HG03460 (cell line): ENCODE results near the gene ISG20L2.
A peak's percentile ranks its signal among the peaks of the same experiment; 100 is the strongest.
"Not testable (repeated sequence)": the region's sequence is repeated elsewhere in the genome, so short reads cannot be mapped to it uniquely, and the experiment has no call there.

Experiments used
- ATAC-seq: cut with Tn5 transposase; IDR thresholded peaks from one replicate; pipeline ENCODE4 v1.9.1; 2021; ENCODE audit not compliant: unreplicated experiment

The ISG20L2 gene, protein sequence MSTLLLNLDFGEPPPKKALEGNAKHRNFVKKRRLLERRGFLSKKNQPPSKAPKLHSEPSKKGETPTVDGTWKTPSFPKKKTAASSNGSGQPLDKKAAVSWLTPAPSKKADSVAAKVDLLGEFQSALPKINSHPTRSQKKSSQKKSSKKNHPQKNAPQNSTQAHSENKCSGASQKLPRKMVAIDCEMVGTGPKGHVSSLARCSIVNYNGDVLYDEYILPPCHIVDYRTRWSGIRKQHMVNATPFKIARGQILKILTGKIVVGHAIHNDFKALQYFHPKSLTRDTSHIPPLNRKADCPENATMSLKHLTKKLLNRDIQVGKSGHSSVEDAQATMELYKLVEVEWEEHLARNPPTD

GRCh38 chr1:156728599-156729462, at the start of gene ISG20L2:
TSS of gene ISG20L2 (minus strand) at chr1:156728766. CDS start at chr1:156727652, 1,114 bp downstream.
- peak; percentile 84 for ATAC-seq

GRCh38 chr1:156777573-156777972, 49.0 kb upstream of the ISG20L2 start:
- no peak for ATAC-seq

DNA sequence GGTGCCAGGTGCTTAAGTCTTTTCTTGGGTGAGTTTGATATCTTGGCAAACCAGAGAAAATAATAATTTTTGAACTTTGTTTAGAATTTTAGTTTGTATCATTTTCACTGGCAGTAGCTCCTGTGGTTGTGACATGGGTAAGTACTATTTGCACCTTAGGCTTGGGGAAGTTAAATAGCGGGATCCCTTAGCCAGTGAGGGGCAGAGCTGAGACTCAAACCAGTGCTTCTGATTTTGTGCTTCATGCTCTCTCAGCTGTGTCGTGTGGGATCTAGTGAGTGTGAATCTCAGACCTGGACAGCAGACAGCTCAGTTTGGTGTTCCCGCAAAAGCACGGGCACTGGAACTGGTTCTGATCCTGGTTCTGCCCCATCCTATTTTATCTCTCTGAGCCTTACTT, 48.4 kb upstream of the ISG20L2 start:
- ATAC-seq, result no peak

- no peak for ATAC-seq
Observed at GRCh38 chr1:156775799-156776198, 47.2 kb upstream of the ISG20L2 start.

DNA sequence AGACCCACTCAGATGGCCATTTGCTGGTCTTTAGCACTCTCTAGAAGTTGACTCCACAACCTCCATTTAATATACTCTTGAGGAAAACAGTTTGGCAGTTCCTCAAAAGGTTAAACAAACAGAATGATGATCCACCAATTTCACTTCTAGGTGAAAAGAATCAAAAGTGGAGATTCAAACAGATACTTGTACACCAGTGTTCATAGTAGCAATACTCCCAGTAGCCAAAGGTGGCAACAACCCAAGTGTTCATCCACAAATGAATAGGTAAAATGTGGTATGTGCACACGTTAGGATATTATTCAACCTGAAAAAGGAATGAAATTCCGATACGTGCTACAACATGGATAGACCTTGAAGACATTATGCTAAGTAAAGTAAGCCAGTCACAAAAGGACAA, 45.0 kb upstream of the ISG20L2 start:
- ATAC-seq, result no peak

DNA sequence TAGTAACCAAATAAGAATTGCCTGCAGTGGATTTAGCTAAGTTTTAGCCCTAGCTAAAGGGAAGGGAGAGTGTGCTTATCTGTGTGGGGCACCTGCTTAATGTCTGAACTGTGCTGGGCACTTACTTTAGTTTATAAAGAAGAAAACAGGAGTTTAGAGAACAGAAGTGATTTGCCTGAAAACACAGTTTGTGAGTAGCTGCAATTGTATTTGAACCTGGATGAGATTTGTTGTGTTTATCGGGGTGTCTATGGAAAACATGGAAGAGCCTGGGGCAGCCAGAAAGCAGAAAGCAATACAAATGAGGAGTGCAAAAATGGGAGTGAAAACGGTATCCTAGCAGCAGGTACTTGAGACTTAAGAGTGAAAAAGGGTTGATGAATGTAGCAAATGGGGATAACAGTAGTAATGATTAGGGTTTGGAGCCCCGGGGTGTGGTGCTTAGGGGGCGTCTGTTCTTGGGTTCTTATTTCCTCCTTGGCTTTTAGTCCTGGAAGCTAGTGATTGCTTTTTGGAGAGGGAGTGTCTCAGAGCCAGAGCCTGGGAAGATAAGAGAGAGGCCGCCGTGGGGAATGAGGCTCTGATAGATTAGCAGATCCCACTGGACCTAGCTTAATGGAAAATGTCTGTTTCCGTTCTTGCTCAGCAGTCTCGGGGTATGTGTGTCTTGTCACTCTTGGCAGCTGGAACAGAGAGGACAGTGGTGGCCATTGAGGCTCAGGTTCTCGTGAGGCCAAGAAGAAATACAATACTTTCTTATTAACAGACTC, 44.3 kb upstream of the ISG20L2 start:
- no peak for ATAC-seq

DNA sequence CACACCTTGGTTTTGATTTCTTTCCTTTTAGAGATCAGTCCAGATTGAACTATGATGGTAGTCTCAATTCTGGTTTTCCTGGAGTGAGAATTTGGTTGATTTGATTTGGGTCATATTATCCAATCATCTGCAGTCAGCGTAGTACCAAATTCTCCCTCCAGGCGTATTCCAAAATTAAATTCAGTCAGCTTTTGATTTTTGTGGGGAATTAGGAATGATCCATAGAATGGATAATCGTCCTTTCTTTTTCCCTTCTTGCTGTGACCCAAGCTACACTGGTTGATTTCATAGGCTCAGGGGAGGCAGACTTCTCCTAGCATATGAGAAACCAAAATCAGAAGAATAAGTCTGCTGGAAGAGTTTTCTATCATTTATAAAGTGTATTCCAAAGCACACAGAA, 43.7 kb upstream of the ISG20L2 start:
- ATAC-seq, result no peak

DNA sequence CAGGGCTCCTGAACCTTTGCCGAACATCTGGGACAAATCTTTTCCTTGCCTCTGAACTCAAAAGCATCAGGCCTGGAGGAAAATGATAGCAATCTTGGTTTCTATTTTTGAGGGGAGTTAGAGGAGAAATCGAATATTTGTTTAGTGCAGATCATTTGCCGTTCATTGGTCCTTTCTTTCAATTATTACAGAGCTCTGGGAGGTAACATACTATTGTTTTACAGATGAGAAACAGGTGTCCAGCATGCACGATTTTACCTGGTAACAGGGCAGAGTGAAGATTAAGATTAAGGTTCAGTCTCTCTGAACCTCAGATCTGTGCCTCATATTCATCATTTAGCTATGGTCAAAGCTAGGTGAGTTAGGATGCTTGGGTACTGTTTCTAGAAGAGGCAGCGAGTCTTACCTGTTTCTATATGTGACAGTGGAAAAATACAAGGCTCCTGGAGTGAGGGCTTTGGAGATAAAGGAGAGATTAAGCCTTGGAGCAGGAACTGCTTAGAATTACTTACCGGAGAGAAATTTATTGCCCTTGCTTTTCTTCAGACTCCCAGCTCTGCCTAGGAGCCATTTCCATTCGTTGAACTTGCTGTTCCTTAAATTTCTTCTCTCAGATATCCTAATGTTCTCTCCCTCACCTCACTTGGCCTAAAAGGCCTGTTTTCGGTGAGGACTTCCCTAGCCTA, 40.2 kb upstream of the ISG20L2 start:
- ATAC-seq, result no peak

- ATAC-seq, result peak; percentile 8
Observed at GRCh38 chr1:156767879-156768604, 39.5 kb upstream of the ISG20L2 start.

DNA sequence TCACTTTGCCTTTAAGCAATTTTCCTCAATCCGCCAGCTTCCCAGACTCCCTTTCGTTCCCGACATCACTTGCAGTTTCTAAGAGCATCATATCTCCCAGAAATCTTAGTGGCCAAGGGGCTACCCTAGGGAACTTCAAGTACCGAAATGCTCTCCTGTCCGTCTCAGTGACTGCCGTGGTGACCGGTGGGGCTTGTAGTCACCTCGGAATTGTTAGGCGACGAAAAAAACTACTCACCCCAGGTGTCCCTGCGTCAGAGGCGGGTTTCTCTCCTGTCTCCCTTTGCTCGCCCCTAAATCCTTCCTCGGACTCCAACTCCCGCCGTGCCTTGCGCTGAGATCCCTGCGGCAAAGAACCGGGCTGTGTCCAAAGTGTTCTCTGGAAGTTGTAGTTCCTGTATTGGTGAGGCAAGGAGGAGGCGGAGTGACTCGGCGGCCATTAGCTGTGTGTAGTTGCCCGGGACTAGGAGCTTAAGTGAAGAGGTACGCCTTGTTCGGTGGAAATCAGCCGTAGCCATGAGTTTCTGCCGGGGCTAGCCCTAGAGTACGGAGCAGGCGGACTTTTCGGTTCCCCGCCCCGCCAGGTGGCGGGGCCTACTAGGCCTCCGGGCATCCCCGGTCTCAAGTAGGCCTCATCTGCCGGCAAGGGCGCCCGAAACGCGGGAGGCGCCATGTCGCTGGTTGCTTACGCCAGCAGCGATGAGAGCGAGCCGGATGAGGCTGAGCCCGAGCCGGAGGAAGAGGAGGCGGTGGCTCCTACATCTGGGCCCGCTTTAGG, 38.7 kb upstream of the ISG20L2 start, which contains the start of gene PRCC:
Gene PRCC, plus strand, starts transcription at position 435 of the 778 bp plus-strand sequence. Its CDS starts 237 bp downstream, at position 672.
- ATAC-seq, result peak; percentile 94

DNA sequence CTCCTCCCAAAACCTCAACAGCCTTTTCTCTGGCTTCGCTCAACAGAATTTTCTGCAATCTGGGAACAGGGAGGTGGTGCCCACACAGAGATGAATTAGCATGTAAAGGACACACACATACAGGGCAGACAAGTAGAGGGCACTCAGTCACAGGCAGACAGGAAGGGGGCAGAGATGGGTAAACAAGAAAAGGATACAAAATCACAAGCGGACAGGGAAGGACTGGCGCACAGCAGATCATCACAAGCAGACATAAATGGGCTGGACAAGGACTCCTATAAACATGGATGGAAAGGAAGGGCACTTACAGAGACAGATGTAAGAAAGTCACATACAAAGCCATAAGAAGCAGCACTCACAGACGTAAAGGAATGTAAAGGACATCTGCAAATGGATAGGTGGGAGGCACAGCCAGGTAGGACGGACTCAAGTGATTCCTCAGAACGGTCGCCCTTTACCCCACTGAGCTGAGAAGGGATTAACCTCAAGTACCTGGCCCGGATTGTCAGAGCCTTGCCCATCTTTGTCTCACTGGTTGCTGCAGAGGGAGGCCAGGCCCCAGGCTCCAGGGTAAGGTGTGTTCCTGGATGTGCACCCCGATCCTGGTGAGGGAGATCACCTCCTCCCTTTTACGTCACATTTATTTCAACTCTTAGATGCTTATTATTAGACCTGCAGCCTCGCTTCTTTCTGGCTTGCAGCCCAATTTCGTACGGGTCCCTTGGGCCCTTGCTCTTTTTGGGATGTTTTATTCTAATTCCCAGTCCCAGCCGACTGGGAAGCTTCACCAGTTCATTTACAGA, 37.9 kb upstream of the ISG20L2 start:
- ATAC-seq, result no peak

DNA sequence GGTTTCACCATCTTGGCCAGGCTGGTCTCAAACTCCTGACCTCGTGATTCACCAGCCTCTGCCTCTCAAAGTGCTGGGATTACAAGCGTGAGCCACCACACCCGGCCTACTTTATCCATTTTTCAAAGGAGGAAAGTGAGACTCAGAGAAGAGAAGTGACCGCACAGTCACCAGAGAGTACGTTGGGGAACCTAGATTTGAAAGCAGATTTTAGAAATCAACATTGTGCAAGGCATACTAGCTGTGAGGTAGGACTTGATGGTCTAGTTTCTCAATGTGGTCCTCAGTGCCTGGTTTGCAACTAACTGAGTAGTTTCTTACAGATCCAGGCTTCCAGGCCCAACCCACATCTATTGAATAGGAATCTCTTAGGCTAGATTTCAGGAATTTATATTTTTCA, 37.1 kb upstream of the ISG20L2 start:
- no peak for ATAC-seq

DNA sequence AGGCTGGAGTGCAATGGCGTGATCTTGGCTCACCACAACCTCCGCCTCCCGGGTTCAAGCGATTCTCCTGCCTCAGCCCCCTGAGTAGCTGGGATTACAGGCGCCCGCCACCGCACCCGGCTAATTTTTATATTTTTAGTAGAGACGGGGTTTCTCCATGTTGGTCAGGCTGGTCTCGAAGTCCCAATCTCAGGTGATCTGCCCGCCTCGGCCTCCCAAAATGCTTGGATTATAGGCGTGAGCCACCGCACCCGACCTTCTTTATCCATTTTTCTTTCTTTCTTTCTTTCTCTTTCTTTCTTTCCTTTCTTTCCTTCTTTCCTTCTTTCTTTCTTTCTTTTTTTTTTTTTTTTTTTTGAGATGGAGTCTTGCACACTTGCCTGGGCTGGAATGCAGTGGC, 36.6 kb upstream of the ISG20L2 start:
- not testable (repeated sequence) for ATAC-seq

DNA sequence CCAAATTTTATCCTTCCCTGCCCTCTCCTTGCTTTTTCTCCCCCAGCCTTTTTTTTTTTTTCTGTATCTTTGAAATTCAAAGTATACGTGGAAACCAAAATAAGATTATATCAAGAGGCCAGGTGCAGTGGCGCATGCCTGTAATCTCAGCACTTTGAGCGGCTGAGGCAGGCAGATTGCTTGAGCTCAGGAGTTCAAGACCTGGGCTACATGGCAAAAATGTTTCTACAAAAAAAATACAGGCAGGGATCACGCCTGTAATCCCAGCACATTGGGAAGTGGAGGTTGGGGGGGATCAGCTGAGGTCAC, 32.2 kb upstream of the ISG20L2 start:
- no peak for ATAC-seq

DNA sequence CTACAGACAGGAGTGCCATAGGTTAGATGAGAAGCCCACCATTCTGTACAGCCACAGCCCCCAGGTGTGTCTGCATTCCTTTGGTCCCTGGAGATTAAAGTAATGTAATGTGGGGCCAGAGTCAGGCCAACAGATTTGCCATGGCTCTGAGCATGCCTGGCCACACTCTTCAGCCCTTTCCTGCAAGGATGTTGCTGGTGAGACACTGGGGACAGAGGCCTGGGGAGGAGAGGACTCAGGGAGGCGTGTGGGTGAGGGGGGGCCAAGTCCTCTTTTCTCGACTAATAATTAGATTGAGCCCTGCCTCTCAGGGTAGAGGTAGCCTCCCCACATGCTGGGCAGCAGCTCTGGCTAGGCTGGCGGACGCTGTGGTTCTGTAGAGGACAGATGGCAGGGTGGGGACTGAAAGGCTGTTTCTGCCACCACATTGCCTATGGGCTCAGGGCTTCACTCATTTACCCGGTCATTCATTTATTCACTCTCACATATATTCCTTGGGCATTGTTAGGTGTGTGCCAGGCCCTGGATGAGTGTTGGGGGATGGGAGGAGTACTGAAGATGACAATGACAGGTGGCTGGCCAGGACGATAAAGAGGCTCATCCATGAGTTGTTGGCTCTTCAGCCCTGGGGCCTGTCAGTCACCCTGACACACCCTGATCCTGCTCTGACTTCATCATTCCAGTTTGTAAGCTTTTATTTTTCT, 31.7 kb upstream of the ISG20L2 start:
- no peak for ATAC-seq

DNA sequence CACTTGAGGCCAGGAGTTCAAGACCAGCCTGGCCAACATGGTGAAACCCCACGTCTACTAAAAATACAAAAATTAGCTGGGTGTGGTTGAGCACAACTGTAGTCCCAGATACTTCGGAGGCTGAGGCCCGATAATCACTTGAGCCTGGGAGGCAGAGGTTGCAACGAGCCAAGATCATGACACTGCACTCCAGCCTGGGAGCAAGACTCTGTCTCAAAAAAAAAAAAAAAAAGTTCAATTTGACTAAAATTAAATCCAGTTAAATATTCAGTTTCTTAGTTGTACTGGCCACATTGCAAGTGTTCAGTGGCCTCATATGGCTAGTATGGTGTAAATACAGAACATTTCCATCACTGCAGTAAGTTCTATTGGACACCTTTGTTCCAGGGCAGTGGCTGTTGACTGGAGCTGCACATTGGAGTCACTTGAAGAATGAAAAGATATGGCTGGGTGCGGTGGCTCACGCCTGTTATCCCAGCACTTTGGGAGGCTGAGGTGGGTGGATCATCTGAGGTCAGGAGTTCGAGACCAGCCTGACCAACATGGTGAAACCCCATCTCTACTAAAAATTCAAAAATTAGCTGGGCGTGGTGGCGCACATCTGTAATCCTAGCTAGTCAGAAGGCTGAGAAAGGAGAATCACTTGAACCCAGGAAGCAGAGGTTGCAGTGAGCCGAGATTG, 29.1 kb upstream of the ISG20L2 start:
- not testable (repeated sequence) for ATAC-seq

GRCh38 chr1:156756355-156756754, 27.8 kb upstream of the ISG20L2 start:
- ATAC-seq, result no peak
